ENCODE data around the gene EPB41L1. TPM values are rescaled to one million over a fixed set of nuclear protein-coding genes. Genes with fewer than 3 reads are reported as not detected.

The EPB41L1 gene
- 32.7 and 35.8 TPM in 2 replicates for total RNA-seq (ENCODE audit: low replicate concordance)

DNA sequence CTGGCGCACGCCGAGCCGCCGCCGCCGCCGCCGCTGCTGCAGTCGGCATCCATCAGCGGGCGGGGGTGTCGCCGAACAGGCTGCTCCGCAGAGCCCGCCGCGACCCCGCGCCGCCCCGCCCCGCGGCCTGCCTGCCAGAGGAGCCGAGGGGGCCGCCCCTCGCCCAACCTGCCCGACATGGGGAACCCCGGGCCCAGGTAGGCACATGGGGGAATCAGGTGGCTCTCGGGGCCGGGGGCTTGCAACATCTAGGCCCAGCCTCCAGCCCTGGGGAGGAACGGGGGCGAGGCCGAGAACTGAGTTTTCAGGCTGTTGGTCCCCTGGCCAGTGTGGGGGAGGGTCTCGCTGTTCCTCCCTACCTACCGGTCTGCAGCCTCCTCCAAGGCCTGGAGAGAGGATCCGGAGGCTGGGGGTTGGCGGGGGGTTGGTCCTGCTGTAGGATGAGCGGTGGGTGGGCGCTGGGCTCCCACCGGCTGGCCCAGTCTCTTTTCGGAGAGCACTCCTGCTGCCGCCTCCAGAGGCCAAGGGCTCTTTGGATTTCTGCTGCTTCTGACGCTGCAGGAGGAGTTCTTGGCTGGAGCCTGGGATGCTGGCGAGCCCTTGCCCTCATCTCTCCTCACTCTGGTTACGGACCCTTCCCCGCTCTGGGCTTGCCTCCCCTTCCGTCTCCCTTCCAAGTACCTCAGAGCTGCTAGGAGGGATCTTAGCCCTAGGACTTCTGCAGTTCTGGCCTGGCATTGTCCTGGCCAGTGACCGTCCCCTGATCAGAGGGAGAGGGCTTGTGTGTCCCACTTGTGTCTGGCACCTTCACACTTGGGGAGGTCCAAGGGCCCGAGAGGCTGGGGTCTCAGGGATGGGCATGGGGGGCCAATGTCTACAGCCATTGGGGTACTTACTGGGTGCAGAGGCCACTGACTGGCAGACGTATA, at the start of gene EPB41L1:
Gene EPB41L1 (plus strand): TSS at position 41 of the 929 bp plus-strand sequence. CDS start 19,038 bp downstream, outside the sequence.
- peaks cover 17% of the 10 kb centered on the region for H3K27me3 Mint-ChIP-seq (ENCODE audit: insufficient read depth, low read depth)
- H3K4me3 ChIP-seq, result peak within 1 kb of the TSS; percentile 85
- peak; percentile 56 for DNase-seq (ENCODE audit: low spot score)
- TF ChIP-seq EZH2 (IDR thresholded peaks at IDR 0.05) (no peak), EZH2phosphoT487 (IDR thresholded peaks at IDR 0.05) (no peak), CTCF (IDR thresholded peaks at IDR 0.05) (no peak)
- peak within 1 kb of the TSS; percentile 30 for H3K9ac ChIP-seq
- H3K36me3 Mint-ChIP-seq, result no peaks in the 10 kb centered on the region
- peaks cover 28% of the 10 kb centered on the region for H3K27me3 ChIP-seq
- peak within 1 kb of the TSS; percentile 98 for H3K4me2 ChIP-seq
- no peak within 1 kb of the TSS for H3K27ac ChIP-seq
- H2AFZ ChIP-seq (replicated peaks), result peak within 1 kb of the TSS; percentile 93
- no peaks in the 10 kb centered on the region for H3K36me3 ChIP-seq
- H3K4me3 Mint-ChIP-seq, result peak within 1 kb of the TSS; percentile 91
- H3K9me3 Mint-ChIP-seq, result no peaks in the 10 kb centered on the region
- H3K4me1 Mint-ChIP-seq, result peaks cover 31% of the 10 kb centered on the region
- no peaks in the 10 kb centered on the region for H3K9me3 ChIP-seq (ENCODE audit: low read depth)
- H3K4me1 ChIP-seq, result peaks cover 9% of the 10 kb centered on the region
- H3K27ac Mint-ChIP-seq, result peak within 1 kb of the TSS; percentile 92
- peaks cover 37% of the 10 kb centered on the region for H4K20me1 ChIP-seq (ENCODE audit: low read depth)
- no peaks in the 10 kb centered on the region for H3K79me2 ChIP-seq (ENCODE audit: low read depth)
- H3F3A ChIP-seq (ENCODE audit: low read depth), result no peaks in the 10 kb centered on the region

DNA sequence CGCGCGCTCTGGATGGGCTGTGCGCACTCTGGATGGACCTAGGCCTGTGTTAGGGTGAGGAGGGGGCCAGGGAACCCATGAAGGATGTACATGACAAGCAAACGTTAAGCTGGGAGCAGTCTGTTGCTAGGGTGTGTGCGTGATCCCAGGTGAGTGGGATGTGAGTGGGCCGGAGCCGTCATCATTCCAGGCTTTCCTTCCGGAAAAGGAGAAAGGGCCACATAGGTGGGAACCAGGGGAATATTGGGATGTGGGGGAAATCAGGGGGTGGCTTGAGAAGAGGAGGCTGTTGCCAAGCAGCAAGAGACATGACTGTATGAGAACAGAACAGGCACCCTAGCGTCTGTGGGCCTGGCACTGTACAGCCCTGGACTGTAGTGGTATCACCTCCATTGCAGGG, 49.7 kb upstream of the EPB41L1 start:
- no peaks in the 10 kb centered on the region for H3K9me3 ChIP-seq (ENCODE audit: low read depth)
- no peak overlapping the region for H3K4me3 ChIP-seq
- Mint-ChIP-seq H3K27me3 (ENCODE audit: insufficient read depth, low read depth) (peaks cover 5% of the 10 kb centered on the region), H3K27ac (no peak overlapping the region), H3K4me1 (peaks cover 15% of the 10 kb centered on the region), H3K36me3 (no peaks in the 10 kb centered on the region), H3K9me3 (no peaks in the 10 kb centered on the region), H3K4me3 (no peak overlapping the region)
- no peak for DNase-seq (ENCODE audit: low spot score)
- no peak for TF ChIP-seq CTCF (IDR thresholded peaks at IDR 0.05)
- TF ChIP-seq EZH2 (IDR thresholded peaks at IDR 0.05), result no peak
- no peak for TF ChIP-seq EZH2phosphoT487 (IDR thresholded peaks at IDR 0.05)
- H4K20me1 ChIP-seq (ENCODE audit: low read depth), result peaks cover 2% of the 10 kb centered on the region
- H3K9ac ChIP-seq, result no peak overlapping the region
- no peak overlapping the region for H3K4me2 ChIP-seq
- peaks cover 17% of the 10 kb centered on the region for H3K27me3 ChIP-seq
- H3K79me2 ChIP-seq (ENCODE audit: low read depth), result no peaks in the 10 kb centered on the region
- H3K4me1 ChIP-seq, result peaks cover 9% of the 10 kb centered on the region
- H3K36me3 ChIP-seq, result no peaks in the 10 kb centered on the region
- no peak overlapping the region for H3K27ac ChIP-seq
- H3F3A ChIP-seq (ENCODE audit: low read depth), result no peaks in the 10 kb centered on the region
- H2AFZ ChIP-seq (replicated peaks), result no peak overlapping the region

DNA sequence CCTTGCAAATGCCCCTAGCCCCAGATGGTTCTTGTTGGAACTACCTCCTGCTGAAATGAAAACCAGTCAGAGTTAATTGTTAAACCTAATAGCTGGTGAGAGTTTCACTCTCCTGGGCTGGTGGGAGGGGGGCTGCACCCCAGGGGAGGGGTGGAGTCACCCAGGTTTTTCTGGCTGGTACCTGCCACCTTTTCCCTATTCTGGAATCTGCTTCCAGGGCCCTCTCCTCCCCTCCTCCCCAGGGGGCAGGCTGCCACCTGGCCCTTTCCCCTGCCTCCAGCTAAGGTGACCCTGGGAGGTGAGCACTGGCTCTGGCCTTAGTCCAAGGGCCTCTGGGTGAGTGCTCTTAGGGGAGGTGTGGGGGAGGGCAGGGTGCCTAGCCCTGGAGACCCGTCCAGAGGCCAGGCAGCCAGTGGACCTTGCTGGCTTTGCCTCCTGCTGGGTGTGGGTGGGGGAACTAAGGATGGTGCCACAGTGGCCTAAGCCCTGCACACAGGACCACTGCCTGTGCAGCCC, 48.8 kb upstream of the EPB41L1 start:
- Mint-ChIP-seq H3K9me3 (no peaks in the 10 kb centered on the region), H3K4me3 (no peak overlapping the region), H3K27ac (no peak overlapping the region), H3K36me3 (no peaks in the 10 kb centered on the region), H3K4me1 (peaks cover 19% of the 10 kb centered on the region), H3K27me3 (ENCODE audit: insufficient read depth, low read depth) (peaks cover 13% of the 10 kb centered on the region)
- H3K4me2 ChIP-seq, result no peak overlapping the region
- H3K36me3 ChIP-seq, result no peaks in the 10 kb centered on the region
- H3K4me3 ChIP-seq, result no peak overlapping the region
- no peaks in the 10 kb centered on the region for H3K79me2 ChIP-seq (ENCODE audit: low read depth)
- no peak for TF ChIP-seq EZH2phosphoT487 (IDR thresholded peaks at IDR 0.05)
- no peak for TF ChIP-seq EZH2 (IDR thresholded peaks at IDR 0.05)
- TF ChIP-seq CTCF (IDR thresholded peaks at IDR 0.05), result no peak
- H2AFZ ChIP-seq (replicated peaks), result no peak overlapping the region
- peaks cover 7% of the 10 kb centered on the region for H3K4me1 ChIP-seq
- H4K20me1 ChIP-seq (ENCODE audit: low read depth), result peaks cover 2% of the 10 kb centered on the region
- no peak for DNase-seq (ENCODE audit: low spot score)
- no peak overlapping the region for H3K9ac ChIP-seq
- no peak overlapping the region for H3K27ac ChIP-seq
- H3K9me3 ChIP-seq (ENCODE audit: low read depth), result no peaks in the 10 kb centered on the region
- no peaks in the 10 kb centered on the region for H3F3A ChIP-seq (ENCODE audit: low read depth)
- H3K27me3 ChIP-seq, result peaks cover 8% of the 10 kb centered on the region
